ENCODE measurements around the gene ANK2. TPM values are rescaled to one million over a fixed set of nuclear protein-coding genes. Genes with fewer than 3 reads are reported as not detected.

The ANK2 gene
- total and polyA plus RNA-seq, 2 donors from 2014 or later, result 21.1 to 125 TPM

DNA sequence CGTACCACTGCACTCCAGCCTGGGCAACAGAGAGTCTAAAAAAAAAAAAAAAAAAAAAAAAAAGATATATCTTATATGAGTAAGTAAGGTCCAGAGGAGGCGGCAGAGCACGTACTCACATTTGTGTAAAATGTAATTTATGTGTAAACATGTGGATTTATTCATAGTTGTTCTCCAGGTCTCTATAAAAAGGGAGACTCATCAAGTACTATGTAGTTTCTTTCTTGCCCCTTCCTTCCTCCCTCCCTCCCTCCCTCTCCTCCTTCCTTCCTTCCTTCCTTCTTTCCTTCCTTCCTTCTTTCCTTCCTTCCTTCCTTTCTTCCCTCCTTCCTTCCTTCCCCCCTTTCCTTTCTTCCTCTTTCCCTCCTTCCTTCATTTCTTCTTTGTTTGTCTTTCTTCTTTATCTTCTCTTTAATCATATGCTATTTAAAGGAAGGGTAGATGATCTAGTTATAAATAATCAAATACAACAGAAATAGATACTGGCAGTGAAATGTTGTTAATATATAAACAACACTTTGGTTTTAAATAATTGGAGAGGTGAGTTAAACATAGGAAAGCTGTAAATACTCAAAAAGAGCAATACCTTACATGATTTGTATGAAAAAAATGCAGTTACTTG is 344.8 kb downstream of the ANK2 start:
- intact Hi-C loops (cut with DNase I), result no loop called here
- no peak overlapping the region for H3K9ac ChIP-seq (ENCODE audit: low read length in 3 of 3)
- DNase-seq, result no peak
- no peaks in the 10 kb centered on the region for H3K36me3 ChIP-seq (ENCODE audit: control insufficient read depth in 2 of 3, insufficient read depth in 3 of 3, low read length in 3 of 3)
- no peak for FAIRE-seq
- H3K4me3 ChIP-seq (ENCODE audit: low read length in 3 of 3), result no peak overlapping the region
- TF ChIP-seq, protein P1, sequence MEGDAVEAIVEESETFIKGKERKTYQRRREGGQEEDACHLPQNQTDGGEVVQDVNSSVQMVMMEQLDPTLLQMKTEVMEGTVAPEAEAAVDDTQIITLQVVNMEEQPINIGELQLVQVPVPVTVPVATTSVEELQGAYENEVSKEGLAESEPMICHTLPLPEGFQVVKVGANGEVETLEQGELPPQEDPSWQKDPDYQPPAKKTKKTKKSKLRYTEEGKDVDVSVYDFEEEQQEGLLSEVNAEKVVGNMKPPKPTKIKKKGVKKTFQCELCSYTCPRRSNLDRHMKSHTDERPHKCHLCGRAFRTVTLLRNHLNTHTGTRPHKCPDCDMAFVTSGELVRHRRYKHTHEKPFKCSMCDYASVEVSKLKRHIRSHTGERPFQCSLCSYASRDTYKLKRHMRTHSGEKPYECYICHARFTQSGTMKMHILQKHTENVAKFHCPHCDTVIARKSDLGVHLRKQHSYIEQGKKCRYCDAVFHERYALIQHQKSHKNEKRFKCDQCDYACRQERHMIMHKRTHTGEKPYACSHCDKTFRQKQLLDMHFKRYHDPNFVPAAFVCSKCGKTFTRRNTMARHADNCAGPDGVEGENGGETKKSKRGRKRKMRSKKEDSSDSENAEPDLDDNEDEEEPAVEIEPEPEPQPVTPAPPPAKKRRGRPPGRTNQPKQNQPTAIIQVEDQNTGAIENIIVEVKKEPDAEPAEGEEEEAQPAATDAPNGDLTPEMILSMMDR (IDR thresholded peaks at IDR 0.05; ENCODE audit: borderline replicate concordance, extremely low read depth, insufficient read depth), result no peak
- peaks cover 0 to 5% (median 0%) of the 10 kb centered on the region in 3 donors for H3K4me1 ChIP-seq (ENCODE audit: control insufficient read depth in 2 of 3, insufficient read depth in 2 of 3, low read depth in 1 of 3, low read length in 3 of 3)
- no peak overlapping the region for H3K27ac ChIP-seq (ENCODE audit: low read depth in 2 of 2, low read length in 2 of 2)
- H3K9me3 ChIP-seq (ENCODE audit: control insufficient read depth in 2 of 3, insufficient read depth in 1 of 3, low read length in 3 of 3), result no peaks in the 10 kb centered on the region
- no peaks in the 10 kb centered on the region for H3K27me3 ChIP-seq (ENCODE audit: control insufficient read depth, insufficient read depth, low read length)

DNA sequence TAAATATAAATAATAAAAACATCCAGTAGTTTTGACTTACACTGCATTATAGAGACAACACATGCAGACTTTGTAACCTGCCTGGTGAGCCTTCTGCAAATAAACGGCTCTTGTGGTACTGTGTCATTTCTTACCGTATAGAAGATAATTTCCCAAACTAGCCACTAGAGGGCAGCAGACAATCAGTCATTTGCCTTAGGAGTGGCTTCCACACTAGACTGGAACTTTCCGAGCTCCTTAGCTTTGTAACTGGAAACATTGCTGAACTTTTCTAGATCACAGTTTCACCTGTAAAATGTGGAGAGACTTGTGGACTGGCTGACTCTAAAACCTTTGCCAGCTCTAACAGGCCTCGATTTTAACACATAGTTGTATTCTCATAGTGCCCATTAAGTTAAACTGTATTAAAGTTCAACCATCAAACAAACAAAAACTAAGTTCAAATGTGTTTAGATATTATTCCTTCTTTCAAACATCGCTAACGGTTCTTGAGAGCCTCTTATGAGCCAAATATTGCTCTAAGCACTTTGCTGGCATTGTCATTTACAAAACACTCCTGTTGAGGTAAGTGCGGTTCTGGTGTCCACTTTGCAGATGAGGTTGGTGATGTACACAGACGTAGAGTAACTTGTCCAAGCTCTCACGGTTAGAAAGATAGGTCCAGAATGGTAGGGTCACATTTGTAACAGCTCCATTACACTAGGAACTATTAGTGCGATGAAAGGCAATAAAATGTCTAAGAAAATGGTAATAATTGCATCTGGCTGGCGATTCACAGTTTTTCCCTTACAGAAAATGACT is 345.5 kb downstream of the ANK2 start:
- Histone ChIP-seq H3K27me3 (ENCODE audit: control insufficient read depth, insufficient read depth, low read length) (no peaks in the 10 kb centered on the region), H3K9ac (ENCODE audit: low read length in 3 of 3) (peak overlapping the region in 1 of 3 donors; percentile 7), H3K4me3 (ENCODE audit: low read length in 3 of 3) (no peak overlapping the region), H3K27ac (ENCODE audit: low read depth in 2 of 2, low read length in 2 of 2) (peak overlapping the region; percentile 2 to 59), H3K4me1 (ENCODE audit: control insufficient read depth in 2 of 3, insufficient read depth in 2 of 3, low read depth in 1 of 3, low read length in 3 of 3) (peaks cover 0 to 5% (median 0%) of the 10 kb centered on the region in 3 donors), H3K36me3 (ENCODE audit: control insufficient read depth in 2 of 3, insufficient read depth in 3 of 3, low read length in 3 of 3) (no peaks in the 10 kb centered on the region), H3K9me3 (ENCODE audit: control insufficient read depth in 2 of 3, insufficient read depth in 1 of 3, low read length in 3 of 3) (no peaks in the 10 kb centered on the region)
- DNase-seq (peak in 4 of 5 donors; percentile 57 to 95 (median 84)), FAIRE-seq (peak; percentile 98)
- TF ChIP-seq, protein P1 (IDR thresholded peaks at IDR 0.05; ENCODE audit: borderline replicate concordance, extremely low read depth, insufficient read depth), result peak; percentile 91
- intact Hi-C loops (cut with DNase I), result no loop called here

DNA sequence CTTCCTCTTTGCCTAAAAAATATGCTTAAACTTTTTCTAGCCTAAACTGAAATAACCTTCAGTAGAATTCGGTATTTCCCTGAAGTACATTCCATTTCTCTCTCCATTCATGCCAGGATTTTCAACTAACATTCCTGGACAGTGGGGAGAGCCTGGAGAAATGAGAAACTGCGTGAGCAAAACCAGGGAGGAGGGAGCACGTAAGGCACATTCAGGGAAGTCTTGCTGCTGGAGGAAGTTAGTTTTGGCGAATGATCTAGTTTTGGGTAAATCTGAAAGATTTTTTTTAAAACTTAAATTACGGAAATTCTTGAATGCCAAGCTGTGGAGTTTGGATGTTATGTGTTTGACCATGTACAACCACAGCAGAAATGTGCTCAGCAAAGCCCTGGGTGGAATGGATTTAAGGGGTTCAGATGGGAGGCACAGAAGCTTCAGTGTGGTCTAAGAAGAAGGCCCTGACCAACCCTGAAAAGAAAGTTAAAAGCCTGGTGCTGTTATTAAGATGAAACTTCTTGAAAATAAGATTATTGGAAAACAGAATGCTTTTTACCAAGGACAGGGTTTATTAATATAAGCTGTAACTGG is 347.8 kb downstream of the ANK2 start:
- no peak overlapping the region for H3K9ac ChIP-seq (ENCODE audit: low read length in 3 of 3)
- no peaks in the 10 kb centered on the region for H3K27me3 ChIP-seq (ENCODE audit: control insufficient read depth, insufficient read depth, low read length)
- H3K9me3 ChIP-seq (ENCODE audit: control insufficient read depth in 2 of 3, insufficient read depth in 1 of 3, low read length in 3 of 3), result no peaks in the 10 kb centered on the region
- peak in 3 of 5 donors; percentile 20 to 81 (median 57) for DNase-seq
- peak overlapping the region in 1 of 2 donors; percentile 26 for H3K27ac ChIP-seq (ENCODE audit: low read depth in 2 of 2, low read length in 2 of 2)
- intact Hi-C loops (cut with DNase I), result no loop called here
- H3K36me3 ChIP-seq (ENCODE audit: control insufficient read depth in 2 of 3, insufficient read depth in 3 of 3, low read length in 3 of 3), result no peaks in the 10 kb centered on the region
- TF ChIP-seq, protein P1 (IDR thresholded peaks at IDR 0.05; ENCODE audit: borderline replicate concordance, extremely low read depth, insufficient read depth), result no peak
- H3K4me1 ChIP-seq (ENCODE audit: control insufficient read depth in 2 of 3, insufficient read depth in 2 of 3, low read depth in 1 of 3, low read length in 3 of 3), result peaks cover 0 to 5% (median 0%) of the 10 kb centered on the region in 3 donors
- FAIRE-seq, result no peak
- peak overlapping the region in 1 of 3 donors; percentile 14 for H3K4me3 ChIP-seq (ENCODE audit: low read length in 3 of 3)
